ENCODE data around the gene CPLX4. TPM values are rescaled to one million over a fixed set of nuclear protein-coding genes. Genes with fewer than 3 reads are reported as not detected.

The CPLX4 gene
- total RNA-seq, 1 donor from 2014 or later, result not detected

DNA sequence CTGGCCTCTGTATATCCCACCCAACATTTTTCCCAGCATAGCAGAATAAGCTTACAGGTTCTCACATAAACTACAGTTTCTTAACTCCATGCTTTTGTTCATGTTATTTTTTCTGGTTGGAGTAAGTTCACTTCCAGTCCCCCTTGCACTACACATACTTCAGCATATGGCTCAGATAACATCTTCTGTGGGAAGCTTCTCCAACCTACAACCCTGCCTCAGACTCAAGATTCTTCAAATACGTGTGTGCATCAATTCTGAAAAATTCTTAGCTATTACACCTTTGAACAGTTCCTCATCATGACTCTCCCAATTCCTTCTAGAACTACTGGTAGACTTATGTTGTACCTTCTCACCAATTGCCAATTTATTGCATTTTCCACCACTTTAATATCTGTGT is 7.5 kb upstream of the CPLX4 start:
- H3K36me3 ChIP-seq, result peaks cover 48% of the 10 kb centered on the region

DNA sequence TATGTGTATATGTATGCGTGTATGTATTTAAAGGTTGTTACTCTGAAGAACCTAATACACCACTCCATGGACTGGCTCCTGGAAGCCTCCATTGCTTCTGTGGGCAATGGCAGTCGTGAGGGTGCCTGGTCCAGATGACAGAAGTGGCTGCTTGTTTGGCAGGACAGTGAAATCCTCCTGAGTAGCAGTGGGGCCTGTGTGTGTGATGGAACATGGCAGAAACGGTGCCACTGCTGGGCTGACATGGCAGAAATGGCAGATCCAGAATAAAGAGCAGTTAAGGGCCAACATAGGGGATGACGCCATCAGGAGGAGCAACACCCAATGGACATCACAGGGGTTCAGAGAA is 6.1 kb upstream of the CPLX4 start:
- Histone ChIP-seq H3K27ac (no peak overlapping the region), H3K9me3 (no peaks in the 10 kb centered on the region), H3K27me3 (ENCODE audit: low read depth) (no peaks in the 10 kb centered on the region), H3K4me1 (no peaks in the 10 kb centered on the region), H3K36me3 (peaks cover 35% of the 10 kb centered on the region), H3K4me3 (no peak overlapping the region)
- DNase-seq, result no peak
- TF ChIP-seq, protein P1, sequence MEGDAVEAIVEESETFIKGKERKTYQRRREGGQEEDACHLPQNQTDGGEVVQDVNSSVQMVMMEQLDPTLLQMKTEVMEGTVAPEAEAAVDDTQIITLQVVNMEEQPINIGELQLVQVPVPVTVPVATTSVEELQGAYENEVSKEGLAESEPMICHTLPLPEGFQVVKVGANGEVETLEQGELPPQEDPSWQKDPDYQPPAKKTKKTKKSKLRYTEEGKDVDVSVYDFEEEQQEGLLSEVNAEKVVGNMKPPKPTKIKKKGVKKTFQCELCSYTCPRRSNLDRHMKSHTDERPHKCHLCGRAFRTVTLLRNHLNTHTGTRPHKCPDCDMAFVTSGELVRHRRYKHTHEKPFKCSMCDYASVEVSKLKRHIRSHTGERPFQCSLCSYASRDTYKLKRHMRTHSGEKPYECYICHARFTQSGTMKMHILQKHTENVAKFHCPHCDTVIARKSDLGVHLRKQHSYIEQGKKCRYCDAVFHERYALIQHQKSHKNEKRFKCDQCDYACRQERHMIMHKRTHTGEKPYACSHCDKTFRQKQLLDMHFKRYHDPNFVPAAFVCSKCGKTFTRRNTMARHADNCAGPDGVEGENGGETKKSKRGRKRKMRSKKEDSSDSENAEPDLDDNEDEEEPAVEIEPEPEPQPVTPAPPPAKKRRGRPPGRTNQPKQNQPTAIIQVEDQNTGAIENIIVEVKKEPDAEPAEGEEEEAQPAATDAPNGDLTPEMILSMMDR (IDR thresholded peaks at IDR 0.05), result no peak
- intact Hi-C loops (cut with DNase I), result no loop called here
- no peak for ATAC-seq

More for the DNA sequence above, 7.5 kb upstream of the CPLX4 start:
- TF ChIP-seq, protein P1 (IDR thresholded peaks at IDR 0.05), result no peak
- Histone ChIP-seq H3K27ac (no peak overlapping the region), H3K4me3 (no peak overlapping the region), H3K27me3 (ENCODE audit: low read depth) (no peaks in the 10 kb centered on the region), H3K4me1 (no peaks in the 10 kb centered on the region), H3K9me3 (no peaks in the 10 kb centered on the region)
- intact Hi-C loops (cut with DNase I), result no loop called here
- ATAC-seq, result no peak
- DNase-seq, result no peak

DNA sequence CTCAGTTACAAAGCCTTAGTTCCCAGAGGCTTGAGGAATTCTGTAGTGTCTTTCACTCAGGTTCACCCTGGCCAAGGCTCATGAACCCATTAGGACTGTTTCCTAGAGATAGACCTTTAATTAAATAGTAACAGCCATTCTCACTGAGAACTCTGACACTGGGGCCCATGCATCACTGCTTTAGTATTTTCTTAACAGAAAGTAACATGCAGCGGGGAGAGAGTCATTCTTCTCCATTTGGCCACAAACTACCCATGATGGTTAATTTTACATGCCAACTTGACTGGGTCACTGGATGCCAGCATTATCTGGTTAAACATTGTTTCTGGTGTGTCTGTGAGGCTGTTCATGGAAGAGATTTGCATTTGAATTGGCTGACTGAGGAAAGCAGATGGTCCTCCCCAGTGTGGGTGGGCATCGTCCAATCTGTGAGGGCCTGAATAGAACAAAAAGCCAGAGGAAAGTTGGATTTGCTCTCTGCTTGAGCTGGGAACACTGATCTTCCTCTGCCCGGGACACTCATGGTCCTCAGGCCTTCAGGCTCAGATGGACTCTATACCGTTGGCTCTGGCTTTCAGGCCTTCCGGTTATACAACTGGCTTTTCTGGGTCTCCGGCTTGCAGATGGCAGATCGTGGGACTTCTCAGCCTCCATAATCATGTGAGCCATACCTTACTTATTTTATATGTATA is 5.6 kb upstream of the CPLX4 start:
- Histone ChIP-seq H3K4me3 (no peak overlapping the region), H3K27me3 (ENCODE audit: low read depth) (no peaks in the 10 kb centered on the region), H3K4me1 (no peaks in the 10 kb centered on the region), H3K27ac (no peak overlapping the region), H3K36me3 (peaks cover 30% of the 10 kb centered on the region), H3K9me3 (no peaks in the 10 kb centered on the region)
- intact Hi-C loops (cut with DNase I), result no loop called here
- TF ChIP-seq, protein P1 (IDR thresholded peaks at IDR 0.05), result no peak
- no peak for ATAC-seq
- no peak for DNase-seq

DNA sequence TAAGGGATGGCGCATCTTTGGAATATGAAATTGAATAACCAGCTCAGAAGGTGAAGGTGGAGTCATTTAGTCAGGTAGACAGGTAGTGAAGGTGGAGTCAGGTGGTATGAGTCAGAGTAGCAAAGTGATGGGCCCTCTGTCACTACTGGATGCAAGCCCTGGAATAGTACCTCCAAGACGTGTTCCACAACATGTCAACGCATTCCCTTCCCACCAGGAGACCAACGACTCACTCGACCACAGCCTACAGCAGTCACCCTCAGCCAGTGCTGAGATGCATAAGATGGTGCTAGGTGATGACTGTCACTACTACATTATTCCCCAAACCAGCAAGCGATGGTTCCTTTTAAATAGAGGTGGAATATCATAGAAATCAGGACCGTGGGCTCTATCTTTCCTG is 6.8 kb downstream of the CPLX4 start:
- Histone ChIP-seq H3K27me3 (ENCODE audit: low read depth) (peaks cover 21% of the 10 kb centered on the region), H3K36me3 (no peaks in the 10 kb centered on the region), H3K4me1 (peaks cover 6% of the 10 kb centered on the region), H3K4me3 (no peak overlapping the region), H3K27ac (no peak overlapping the region), H3K9me3 (no peaks in the 10 kb centered on the region)
- DNase-seq (no peak), ATAC-seq (no peak)
- intact Hi-C loops (cut with DNase I), result loop anchor here (5.0 kb wide), 1 partner anchor 91 kb away; no protein-coding TSS in a partner anchor
- TF ChIP-seq, protein P1 (IDR thresholded peaks at IDR 0.05), result no peak

DNA sequence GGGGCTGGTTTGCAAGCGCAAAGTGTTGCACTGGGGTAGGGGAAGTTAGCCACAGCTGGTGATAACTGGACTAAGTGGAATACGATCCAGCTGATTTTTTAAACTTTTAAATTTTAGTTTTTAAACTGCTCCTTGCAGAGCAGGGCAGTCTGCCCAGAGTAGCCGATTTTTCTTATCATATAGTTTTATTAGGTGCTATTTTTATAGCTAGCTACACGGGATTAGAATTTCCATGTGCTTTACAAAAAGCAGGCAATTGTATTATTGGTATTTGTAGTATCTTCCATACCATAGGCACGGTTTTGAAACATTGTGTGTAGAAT is 9.6 kb downstream of the CPLX4 start:
- peaks cover 6% of the 10 kb centered on the region for H3K4me1 ChIP-seq
- no peaks in the 10 kb centered on the region for H3K9me3 ChIP-seq
- H3K27ac ChIP-seq, result no peak overlapping the region
- intact Hi-C loops (cut with DNase I), result no loop called here
- TF ChIP-seq, protein P1 (IDR thresholded peaks at IDR 0.05), result no peak
- peaks cover 23% of the 10 kb centered on the region for H3K27me3 ChIP-seq (ENCODE audit: low read depth)
- no peaks in the 10 kb centered on the region for H3K36me3 ChIP-seq
- peak overlapping the region; percentile 37 for H3K4me3 ChIP-seq
- no peak for DNase-seq
- no peak for ATAC-seq

Data from lower lobe of right lung (tissue), 2 donors.